Neural cell (in vitro differentiated cells): ENCODE data around the gene NOC4L. TPM values are rescaled to one million over a fixed set of nuclear protein-coding genes. Genes with fewer than 3 reads are reported as not detected.

Source experiments
- H2AFZ ChIP-seq: fragments of 200-600, 300-800 bp; sonication (generic), shearing (Covaris generic); 2 replicates; pipeline ENCODE4 v1.6.0; 2014; ENCODE audit warnings: low read depth, mild to moderate bottlenecking, antibody characterized with exemption, low read length, moderate library complexity
- H3F3A ChIP-seq: fragments of 200-600 bp; shearing (Covaris generic); 2 replicates; pipeline ENCODE4 v1.6.1; 2016; ENCODE audit warnings: mild to moderate bottlenecking, moderate library complexity, mixed read lengths, antibody characterized with exemption, low read length; ENCODE audit not compliant: insufficient read depth, poor library complexity, severe bottlenecking
- H3K27ac ChIP-seq: fragments of 200-600, 300-800 bp; sonication (generic), shearing (Covaris generic); 2 replicates; pipeline ENCODE4 v1.5.1; 2014; ENCODE audit warnings: mild to moderate bottlenecking, low read length, moderate library complexity
- H3K27me3 ChIP-seq: fragments of 300-800, 200-600 bp; sonication (generic), shearing (Covaris generic); 2 replicates; pipeline ENCODE4 v1.6.0; 2014; ENCODE audit warnings: mild to moderate bottlenecking, low read depth, low read length, moderate library complexity; ENCODE audit not compliant: insufficient read depth
- H3K36me3 ChIP-seq: fragments of 300-800, 200-600 bp; sonication (generic), shearing (Covaris generic); 2 replicates; pipeline ENCODE4 v1.5.1; 2014; ENCODE audit warnings: mild to moderate bottlenecking, antibody characterized with exemption, low read length, moderate library complexity; ENCODE audit not compliant: insufficient read depth
- H3K4me2 ChIP-seq: fragments of 300-800, 200-600 bp; sonication (generic), shearing (Covaris generic); 2 replicates; pipeline ENCODE4 v1.6.0; 2014; ENCODE audit warnings: mild to moderate bottlenecking, low read length
- H3K4me3 ChIP-seq: fragments of 300-800, 200-600 bp; sonication (generic), shearing (Covaris generic); 2 replicates; pipeline ENCODE4 v1.5.1; 2014; ENCODE audit warnings: mild to moderate bottlenecking, low read length, moderate library complexity
- H3K79me2 ChIP-seq: fragments of 200-600 bp; shearing (Covaris generic); replicated peaks from 2 replicates; pipeline ENCODE4 v1.6.0; 2014; ENCODE audit warnings: mild to moderate bottlenecking, low read length, moderate library complexity; ENCODE audit not compliant: insufficient read depth
- H3K9ac ChIP-seq: fragments of 300-800, 200-600 bp; sonication (generic), shearing (Covaris generic); 2 replicates; pipeline ENCODE4 v1.6.1; 2016; ENCODE audit warnings: mild to moderate bottlenecking, low read length, mixed read lengths
- H3K9me2 ChIP-seq: fragments of 200-600 bp; shearing (Covaris generic); 2 replicates; pipeline ENCODE4 v1.6.1; 2016; ENCODE audit warnings: mild to moderate bottlenecking, low read length, mixed read lengths; ENCODE audit not compliant: insufficient read depth
- H3K9me3 ChIP-seq: fragments of 200-600, 300-800 bp; sonication (generic), shearing (Covaris generic); 2 replicates; pipeline ENCODE4 v1.6.1; 2016; ENCODE audit warnings: mild to moderate bottlenecking, mixed run types, low read length, moderate library complexity, mixed read lengths
- H4K20me1 ChIP-seq: fragments of 200-600 bp; shearing (Covaris generic); 2 replicates; pipeline ENCODE4 v1.6.1; 2016; ENCODE audit warnings: mild to moderate bottlenecking, mixed run types; ENCODE audit not compliant: insufficient read depth
- EP300 ChIP-seq: fragments of 450-650 bp; conservative IDR thresholded peaks from 2 replicates; pipeline ENCODE4 v1.6.1; 2014; ENCODE audit warnings: antibody characterized with exemption, mild to moderate bottlenecking, moderate library complexity; ENCODE audit not compliant: poor library complexity, severe bottlenecking
- EZH2 ChIP-seq: fragments of 200-600, 300-800 bp; shearing (Covaris generic), sonication (generic); IDR thresholded peaks from 2 replicates; pipeline ENCODE4 v1.6.1; 2014; ENCODE audit warnings: antibody characterized with exemption, low read length, borderline replicate concordance, mild to moderate bottlenecking; ENCODE audit not compliant: insufficient read depth, poor library complexity, severe bottlenecking
- MXI1 ChIP-seq: fragments of 450-650 bp; conservative IDR thresholded peaks from 2 replicates; pipeline ENCODE4 v1.6.1; 2014; ENCODE audit warnings: antibody characterized with exemption, mild to moderate bottlenecking; ENCODE audit not compliant: poor library complexity, severe bottlenecking
- POLR2AphosphoS5 ChIP-seq: IDR thresholded peaks from 2 replicates; pipeline ENCODE4 v1.6.1; 2012
- RAD21 ChIP-seq: fragments of 450-650 bp; conservative IDR thresholded peaks from 2 replicates; pipeline ENCODE4 v1.6.1; 2014; ENCODE audit warnings: antibody characterized with exemption, mild to moderate bottlenecking, moderate library complexity
- REST ChIP-seq: IDR thresholded peaks from 2 replicates; pipeline ENCODE4 v1.6.1; 2012; ENCODE audit warnings: borderline replicate concordance
- SMC3 ChIP-seq: fragments of 450-650 bp; conservative IDR thresholded peaks from 2 replicates; pipeline ENCODE4 v1.6.1; 2014; ENCODE audit warnings: antibody characterized with exemption, mild to moderate bottlenecking, moderate library complexity; ENCODE audit not compliant: poor library complexity
- TAF1 ChIP-seq: IDR thresholded peaks from 2 replicates; pipeline ENCODE4 v1.6.1; 2012; ENCODE audit warnings: low read depth
- polyA plus RNA-seq: library from polyadenylated mRNA; depleted of rRNA; stranded (reverse); fragments of >200 nt; gene quantifications from 2 replicates; pipeline ENCODE4 v1.2.3, GENCODE V29; 2014
- TF ChIP-seq, protein P1 (sequence below): fragments of 450-650 bp; IDR thresholded peaks from 2 replicates; pipeline ENCODE4 v1.5.1; 2014; ENCODE audit warnings: antibody characterized with exemption, mild to moderate bottlenecking, moderate library complexity; ENCODE audit not compliant: poor library complexity, severe bottlenecking

The NOC4L gene
- polyA plus RNA-seq, 1 donor from 2014 or later = 26.9 TPM

- H3K9me3 ChIP-seq = no peaks in the 10 kb centered on the region
- no peak for TF ChIP-seq SMC3
- H3K4me3 ChIP-seq = no peak overlapping the region
- no peaks in the 10 kb centered on the region for H3K79me2 ChIP-seq
- no peaks in the 10 kb centered on the region for H3F3A ChIP-seq
- no peaks in the 10 kb centered on the region for H3K27me3 ChIP-seq
- H3K9me2 ChIP-seq = no peaks in the 10 kb centered on the region
- H3K9ac ChIP-seq = no peak overlapping the region
- no peaks in the 10 kb centered on the region for H3K36me3 ChIP-seq
- H3K4me2 ChIP-seq = no peak overlapping the region
- no peak overlapping the region for H2AFZ ChIP-seq
- H4K20me1 ChIP-seq = no peaks in the 10 kb centered on the region
- H3K27ac ChIP-seq = no peak overlapping the region
These were observed 24.2 kb downstream of the NOC4L start for GRCh38 chr12:132168311-132169031.

DNA sequence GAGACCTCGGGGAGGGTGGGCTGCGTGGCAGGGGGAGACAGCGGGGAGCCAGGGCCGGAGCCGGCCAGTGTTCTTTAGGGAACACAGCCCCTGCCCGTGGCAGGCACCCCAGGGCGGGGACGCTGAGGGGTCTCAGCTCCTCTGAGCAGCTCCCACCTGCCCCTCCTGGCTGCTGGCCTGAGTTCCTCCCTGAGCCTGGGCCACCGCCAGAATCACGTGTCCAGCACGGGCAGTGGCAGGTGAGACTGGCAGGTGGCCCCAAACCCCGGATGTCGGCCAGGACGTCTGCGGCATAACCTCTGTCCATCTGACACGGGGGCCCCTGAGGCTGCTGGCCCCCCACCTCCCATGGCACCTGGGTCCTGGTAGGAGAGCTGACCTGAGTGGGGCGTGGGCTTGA lies 25.1 kb downstream of the NOC4L start:
- Histone ChIP-seq H4K20me1 (no peaks in the 10 kb centered on the region), H3K4me2 (no peak overlapping the region), H3K27me3 (no peaks in the 10 kb centered on the region), H2AFZ (no peak overlapping the region), H3K9me3 (no peaks in the 10 kb centered on the region), H3K79me2 (no peaks in the 10 kb centered on the region), H3K27ac (no peak overlapping the region), H3K9me2 (no peaks in the 10 kb centered on the region), H3K4me3 (no peak overlapping the region), H3K9ac (no peak overlapping the region), H3F3A (no peaks in the 10 kb centered on the region), H3K36me3 (no peaks in the 10 kb centered on the region)
- TF ChIP-seq REST (no peak), RAD21 (no peak), POLR2AphosphoS5 (no peak), SMC3 (no peak), TAF1 (no peak), EZH2 (no peak), EP300 (no peak), MXI1 (no peak)
- TF ChIP-seq, protein P1, sequence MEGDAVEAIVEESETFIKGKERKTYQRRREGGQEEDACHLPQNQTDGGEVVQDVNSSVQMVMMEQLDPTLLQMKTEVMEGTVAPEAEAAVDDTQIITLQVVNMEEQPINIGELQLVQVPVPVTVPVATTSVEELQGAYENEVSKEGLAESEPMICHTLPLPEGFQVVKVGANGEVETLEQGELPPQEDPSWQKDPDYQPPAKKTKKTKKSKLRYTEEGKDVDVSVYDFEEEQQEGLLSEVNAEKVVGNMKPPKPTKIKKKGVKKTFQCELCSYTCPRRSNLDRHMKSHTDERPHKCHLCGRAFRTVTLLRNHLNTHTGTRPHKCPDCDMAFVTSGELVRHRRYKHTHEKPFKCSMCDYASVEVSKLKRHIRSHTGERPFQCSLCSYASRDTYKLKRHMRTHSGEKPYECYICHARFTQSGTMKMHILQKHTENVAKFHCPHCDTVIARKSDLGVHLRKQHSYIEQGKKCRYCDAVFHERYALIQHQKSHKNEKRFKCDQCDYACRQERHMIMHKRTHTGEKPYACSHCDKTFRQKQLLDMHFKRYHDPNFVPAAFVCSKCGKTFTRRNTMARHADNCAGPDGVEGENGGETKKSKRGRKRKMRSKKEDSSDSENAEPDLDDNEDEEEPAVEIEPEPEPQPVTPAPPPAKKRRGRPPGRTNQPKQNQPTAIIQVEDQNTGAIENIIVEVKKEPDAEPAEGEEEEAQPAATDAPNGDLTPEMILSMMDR = no peak
